ENCODE data around the gene ALKBH4.
"Not testable (repeated sequence)": the region's sequence is repeated elsewhere in the genome, so short reads cannot be mapped to it uniquely, and the experiment has no call there.

The ALKBH4 gene

DNA sequence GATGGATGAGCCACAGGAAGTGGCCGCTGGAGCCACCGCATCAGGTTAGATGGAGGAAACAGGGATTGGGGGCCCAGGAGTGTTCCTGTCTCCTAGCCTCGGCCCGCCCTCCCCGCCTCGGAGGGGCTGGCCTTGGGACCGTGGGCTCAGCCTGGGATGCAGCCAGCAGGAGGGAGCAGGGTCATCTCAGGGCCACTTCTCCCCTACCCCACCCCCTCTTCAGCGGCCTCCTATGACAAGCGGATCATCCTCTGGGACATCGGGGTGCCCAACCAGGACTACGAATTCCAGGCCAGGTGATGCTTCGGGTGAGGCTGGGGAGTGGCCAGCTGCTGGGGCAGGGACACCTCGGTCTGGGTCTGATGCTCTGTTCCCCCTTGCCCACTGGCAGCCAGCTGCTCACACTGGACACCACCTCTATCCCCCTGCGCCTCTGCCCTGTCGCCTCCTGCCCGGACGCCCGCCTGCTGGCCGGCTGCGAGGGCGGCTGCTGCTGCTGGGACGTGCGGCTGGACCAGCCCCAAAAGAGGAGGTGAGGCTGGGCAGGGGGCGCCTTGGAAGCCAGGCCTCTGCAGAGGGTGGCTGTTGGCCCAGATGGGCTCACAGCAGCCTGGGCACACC, 4.8 kb upstream of the ALKBH4 start:
- H3K9me3 Mint-ChIP-seq = no peaks in the 10 kb centered on the region
- DNase-seq = no peak
- H3K36me3 Mint-ChIP-seq (ENCODE audit: low read depth) = peaks cover 65% of the 10 kb centered on the region
- peaks cover 20% of the 10 kb centered on the region for H3K4me1 Mint-ChIP-seq (ENCODE audit: low read depth)
- no peak overlapping the region for H3K27ac Mint-ChIP-seq
- H3K4me3 Mint-ChIP-seq = no peak overlapping the region
- H3K27me3 Mint-ChIP-seq = no peaks in the 10 kb centered on the region

DNA sequence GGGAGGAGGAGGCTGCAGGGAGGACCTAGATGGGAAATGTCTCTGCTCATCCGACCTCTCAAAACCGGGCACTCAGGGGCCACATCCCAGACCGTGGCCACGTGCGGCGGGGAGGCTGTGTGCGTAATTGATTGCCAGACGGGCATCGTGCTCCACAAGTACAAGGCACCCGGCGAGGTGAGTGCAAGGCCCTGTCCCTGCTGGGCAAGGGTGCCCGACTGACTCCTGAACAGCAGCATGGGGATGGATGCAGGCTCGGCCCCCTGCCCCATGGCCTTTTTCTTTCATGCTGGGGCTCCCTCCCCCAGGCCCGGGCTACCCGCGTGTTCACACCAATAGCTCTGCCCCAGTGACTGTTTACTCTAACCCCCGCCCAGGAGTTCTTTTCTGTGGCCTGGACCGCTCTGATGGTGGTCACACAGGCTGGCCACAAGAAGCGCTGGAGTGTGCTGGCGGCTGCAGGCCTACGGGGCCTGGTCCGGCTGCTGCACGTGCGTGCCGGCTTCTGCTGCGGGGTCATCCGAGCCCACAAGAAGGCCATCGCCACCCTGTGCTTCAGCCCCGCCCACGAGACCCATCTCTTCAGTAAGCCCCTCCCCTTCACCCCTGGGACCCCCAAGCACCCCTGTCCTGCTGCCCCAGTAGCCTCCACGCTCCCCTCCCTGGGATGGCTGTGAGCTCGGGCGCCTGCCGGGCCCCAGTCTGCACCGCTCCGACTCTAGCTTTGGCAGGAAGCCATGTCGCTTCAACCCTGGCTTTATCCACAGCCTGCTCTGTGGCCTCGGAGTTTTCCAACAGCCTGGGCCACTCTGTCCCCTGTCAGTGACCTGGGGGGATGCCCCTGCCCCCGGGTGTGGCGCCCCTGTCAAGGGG, 4.1 kb upstream of the ALKBH4 start:
- Mint-ChIP-seq H3K4me3 (no peak overlapping the region), H3K36me3 (ENCODE audit: low read depth) (peaks cover 68% of the 10 kb centered on the region), H3K4me1 (ENCODE audit: low read depth) (peaks cover 25% of the 10 kb centered on the region), H3K27me3 (no peaks in the 10 kb centered on the region), H3K27ac (no peak overlapping the region), H3K9me3 (no peaks in the 10 kb centered on the region)
- peak; percentile 27 for DNase-seq

GRCh38 chr7:102467581-102468477, 3.2 kb upstream of the ALKBH4 start:
- H3K27ac Mint-ChIP-seq = no peak overlapping the region
- peaks cover 29% of the 10 kb centered on the region for H3K4me1 Mint-ChIP-seq (ENCODE audit: low read depth)
- H3K9me3 Mint-ChIP-seq = no peaks in the 10 kb centered on the region
- peak; percentile 27 for DNase-seq
- H3K27me3 Mint-ChIP-seq = no peaks in the 10 kb centered on the region
- no peak overlapping the region for H3K4me3 Mint-ChIP-seq
- peaks cover 60% of the 10 kb centered on the region for H3K36me3 Mint-ChIP-seq (ENCODE audit: low read depth)

GRCh38 chr7:102466097-102466496, 1.4 kb upstream of the ALKBH4 start:
- H3K36me3 Mint-ChIP-seq (ENCODE audit: low read depth) = peaks cover 57% of the 10 kb centered on the region
- DNase-seq = no peak
- peaks cover 36% of the 10 kb centered on the region for H3K4me1 Mint-ChIP-seq (ENCODE audit: low read depth)
- peak overlapping the region; percentile 55 for H3K27ac Mint-ChIP-seq
- no peaks in the 10 kb centered on the region for H3K27me3 Mint-ChIP-seq
- peak overlapping the region; percentile 96 for H3K4me3 Mint-ChIP-seq
- H3K9me3 Mint-ChIP-seq = no peaks in the 10 kb centered on the region

DNA sequence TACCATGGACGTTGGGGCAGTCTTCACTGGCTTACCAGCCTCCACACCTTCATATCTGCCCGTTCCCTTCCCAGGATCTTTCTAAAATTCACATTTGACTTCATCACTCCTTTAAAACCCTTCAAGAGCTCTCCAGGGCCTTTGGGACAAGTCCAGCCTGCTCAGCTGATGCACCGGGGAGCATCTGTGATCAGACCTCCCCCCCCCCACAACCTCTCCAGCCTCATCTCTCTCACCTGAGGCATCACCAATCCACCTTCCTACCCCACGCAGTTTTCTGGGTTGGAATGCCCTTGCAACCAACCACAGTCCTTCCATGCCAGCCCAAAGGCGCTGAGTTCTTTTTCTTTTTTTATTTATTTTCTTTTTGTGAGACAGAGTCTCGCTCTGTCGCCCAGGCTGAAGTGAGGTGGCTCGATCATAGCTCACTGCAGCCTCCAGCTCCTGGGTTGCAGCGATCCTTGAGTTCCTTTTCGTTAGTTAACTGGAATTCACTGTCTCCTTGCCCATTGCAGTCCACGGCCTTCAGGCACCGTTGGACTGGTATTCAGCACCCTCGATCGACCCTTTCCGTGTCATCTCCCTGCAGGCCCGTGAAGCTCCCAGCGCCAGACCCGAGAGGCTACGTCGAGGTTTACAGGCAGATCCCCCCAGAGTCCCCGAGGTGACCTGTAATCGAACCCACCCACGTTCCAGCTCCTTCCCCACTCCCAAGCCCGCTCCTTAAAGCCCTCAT, 654 bp downstream of the ALKBH4 start:
- H3K27ac Mint-ChIP-seq = peak overlapping the region; percentile 92
- DNase-seq = no peak
- no peaks in the 10 kb centered on the region for H3K9me3 Mint-ChIP-seq
- peaks cover 52% of the 10 kb centered on the region for H3K36me3 Mint-ChIP-seq (ENCODE audit: low read depth)
- no peaks in the 10 kb centered on the region for H3K27me3 Mint-ChIP-seq
- H3K4me3 Mint-ChIP-seq = peak overlapping the region; percentile 96
- H3K4me1 Mint-ChIP-seq (ENCODE audit: low read depth) = peaks cover 40% of the 10 kb centered on the region

DNA sequence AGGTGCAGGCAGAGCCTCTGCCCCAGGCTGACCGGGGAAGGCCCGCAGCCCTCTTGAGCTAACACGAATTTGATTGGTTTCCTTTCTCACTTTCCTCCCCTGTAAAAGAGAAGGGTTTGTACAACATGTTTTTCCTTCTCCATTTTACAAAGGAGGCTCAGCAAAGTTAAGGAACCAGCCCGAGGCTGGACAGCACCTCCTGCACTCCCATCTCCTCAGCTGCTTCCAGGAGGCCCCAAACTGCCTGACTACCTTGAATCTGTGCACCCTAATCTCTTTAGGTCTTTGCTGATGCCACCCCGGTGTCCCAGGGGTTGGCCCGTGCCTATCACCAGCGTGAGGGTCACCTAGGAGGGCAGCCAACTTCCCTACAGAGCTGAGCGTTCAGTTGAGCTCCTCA, 4.2 kb downstream of the ALKBH4 start:
- Mint-ChIP-seq H3K36me3 (ENCODE audit: low read depth) (peaks cover 59% of the 10 kb centered on the region), H3K27ac (peak overlapping the region; percentile 33), H3K9me3 (no peaks in the 10 kb centered on the region), H3K4me1 (ENCODE audit: low read depth) (peaks cover 20% of the 10 kb centered on the region), H3K4me3 (no peak overlapping the region), H3K27me3 (no peaks in the 10 kb centered on the region)
- DNase-seq = no peak

DNA sequence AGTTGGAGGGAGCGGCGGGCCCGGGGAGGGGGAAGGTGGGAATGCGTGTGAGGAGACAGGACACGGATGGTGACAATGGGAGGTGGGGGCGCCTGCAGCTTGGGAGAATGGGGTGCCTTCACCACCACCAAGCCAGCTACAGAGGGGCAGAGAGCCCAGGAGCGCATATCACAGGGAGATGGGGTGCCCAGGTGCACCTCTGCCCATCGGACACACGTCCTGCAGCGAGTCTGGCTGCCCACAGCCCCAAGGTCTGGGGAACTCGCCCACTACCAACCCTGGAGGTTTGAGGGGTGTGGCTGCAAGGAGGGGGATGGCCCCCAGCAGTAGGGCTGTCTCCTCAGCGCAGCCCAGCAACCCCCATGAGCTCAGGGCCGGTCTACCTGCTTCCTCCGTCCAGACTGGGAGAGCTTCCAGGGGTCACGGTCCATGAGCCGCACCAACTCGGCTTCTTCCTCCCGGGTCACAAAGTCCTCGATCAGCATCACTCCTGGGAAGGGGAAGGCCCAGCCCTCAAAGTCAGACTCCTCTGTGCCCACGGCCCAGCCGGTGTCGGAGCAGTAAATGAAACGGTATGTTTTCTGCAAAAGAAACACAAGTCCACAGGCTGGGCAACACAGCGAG, 5.3 kb downstream of the ALKBH4 start:
- Mint-ChIP-seq H3K27ac (peak overlapping the region; percentile 44), H3K27me3 (no peaks in the 10 kb centered on the region), H3K4me3 (no peak overlapping the region), H3K4me1 (ENCODE audit: low read depth) (peaks cover 19% of the 10 kb centered on the region), H3K36me3 (ENCODE audit: low read depth) (peaks cover 58% of the 10 kb centered on the region), H3K9me3 (no peaks in the 10 kb centered on the region)
- DNase-seq = no peak

DNA sequence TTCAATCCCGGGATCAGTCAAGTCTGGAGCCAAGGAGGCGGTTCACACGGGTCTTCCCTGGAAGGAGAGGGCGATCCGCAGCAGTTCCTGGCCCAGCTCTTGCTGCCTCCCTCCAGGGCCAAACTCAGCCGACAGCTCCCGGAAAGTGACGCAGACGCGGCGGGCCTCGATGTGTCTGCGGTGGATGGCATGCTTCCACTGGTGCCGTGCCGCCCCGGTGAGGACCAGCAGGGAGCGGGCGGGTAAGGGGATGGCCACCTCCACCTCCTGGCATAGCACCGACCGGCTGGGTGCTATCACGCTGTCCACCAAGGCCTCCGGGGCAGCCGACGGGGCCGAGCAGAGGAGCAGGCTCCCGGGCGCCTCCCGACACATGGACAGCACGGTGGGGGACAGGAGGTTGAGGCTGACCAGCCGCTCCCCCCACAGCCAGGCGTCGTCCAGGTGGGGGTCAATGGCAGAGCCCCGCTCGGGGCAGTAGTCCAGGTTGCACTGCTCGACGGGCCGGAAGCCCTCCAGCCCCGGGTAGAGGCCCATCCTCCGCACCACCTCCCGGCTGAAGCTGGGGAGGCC, 7.2 kb downstream of the ALKBH4 start:
- H3K9me3 Mint-ChIP-seq = no peaks in the 10 kb centered on the region
- H3K4me3 Mint-ChIP-seq = no peak overlapping the region
- H3K27ac Mint-ChIP-seq = no peak overlapping the region
- DNase-seq = no peak
- no peaks in the 10 kb centered on the region for H3K27me3 Mint-ChIP-seq
- peaks cover 6% of the 10 kb centered on the region for H3K4me1 Mint-ChIP-seq (ENCODE audit: low read depth)
- H3K36me3 Mint-ChIP-seq (ENCODE audit: low read depth) = peaks cover 48% of the 10 kb centered on the region

- peaks cover 3% of the 10 kb centered on the region for H3K4me1 Mint-ChIP-seq (ENCODE audit: low read depth)
- no peaks in the 10 kb centered on the region for H3K27me3 Mint-ChIP-seq
- no peak overlapping the region for H3K27ac Mint-ChIP-seq
- peaks cover 40% of the 10 kb centered on the region for H3K36me3 Mint-ChIP-seq (ENCODE audit: low read depth)
- H3K9me3 Mint-ChIP-seq = no peaks in the 10 kb centered on the region
- no peak overlapping the region for H3K4me3 Mint-ChIP-seq
- DNase-seq = no peak
Observed at GRCh38 chr7:102456327-102456726, 8.3 kb downstream of the ALKBH4 start.

DNA sequence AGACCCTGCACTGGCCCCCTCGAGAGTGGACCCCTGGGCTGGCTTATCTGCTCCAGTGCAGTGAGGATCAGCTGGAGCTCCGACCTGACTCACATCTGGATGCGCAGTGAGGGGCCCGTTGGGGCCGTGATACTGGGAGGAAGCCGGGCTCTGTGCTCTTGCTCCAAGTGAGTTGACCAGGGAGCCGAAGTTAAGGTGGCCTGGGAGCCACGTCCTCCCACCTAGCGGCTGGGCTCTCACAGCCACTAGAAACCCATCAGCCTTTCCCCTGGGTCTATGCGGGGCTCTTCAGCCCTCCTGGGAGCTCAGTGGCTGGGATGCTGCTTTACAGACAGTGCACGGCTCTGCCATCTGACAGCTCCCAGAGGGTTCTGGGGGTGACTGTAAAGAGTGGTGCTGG, 9.1 kb downstream of the ALKBH4 start:
- Mint-ChIP-seq H3K9me3 (no peaks in the 10 kb centered on the region), H3K4me3 (no peak overlapping the region), H3K36me3 (ENCODE audit: low read depth) (peaks cover 38% of the 10 kb centered on the region), H3K27me3 (no peaks in the 10 kb centered on the region), H3K4me1 (ENCODE audit: low read depth) (peaks cover under 1% of the 10 kb centered on the region), H3K27ac (no peak overlapping the region)
- DNase-seq = no peak

- H3K27ac Mint-ChIP-seq, H3K27me3 Mint-ChIP-seq: not testable (repeated sequence)
- peaks cover 36% of the 10 kb centered on the region for H3K36me3 Mint-ChIP-seq (ENCODE audit: low read depth)
Observed at GRCh38 chr7:102454932-102455331, 9.7 kb downstream of the ALKBH4 start.

GRCh38 chr7:102454468-102454867, 10.2 kb downstream of the ALKBH4 start:
- H3K27ac Mint-ChIP-seq = no peak overlapping the region
- H3K4me1 Mint-ChIP-seq (ENCODE audit: low read depth) = no peaks in the 10 kb centered on the region
- no peak overlapping the region for H3K4me3 Mint-ChIP-seq
- H3K27me3 Mint-ChIP-seq = no peaks in the 10 kb centered on the region
- peaks cover 34% of the 10 kb centered on the region for H3K36me3 Mint-ChIP-seq (ENCODE audit: low read depth)
- DNase-seq = no peak
- no peaks in the 10 kb centered on the region for H3K9me3 Mint-ChIP-seq

More at GRCh38 chr7:102454932-102455331, 9.7 kb downstream of the ALKBH4 start:
- H3K4me3 Mint-ChIP-seq; H3K9me3 Mint-ChIP-seq; DNase-seq; H3K4me1 Mint-ChIP-seq (ENCODE audit: low read depth): not testable (repeated sequence)

DNA sequence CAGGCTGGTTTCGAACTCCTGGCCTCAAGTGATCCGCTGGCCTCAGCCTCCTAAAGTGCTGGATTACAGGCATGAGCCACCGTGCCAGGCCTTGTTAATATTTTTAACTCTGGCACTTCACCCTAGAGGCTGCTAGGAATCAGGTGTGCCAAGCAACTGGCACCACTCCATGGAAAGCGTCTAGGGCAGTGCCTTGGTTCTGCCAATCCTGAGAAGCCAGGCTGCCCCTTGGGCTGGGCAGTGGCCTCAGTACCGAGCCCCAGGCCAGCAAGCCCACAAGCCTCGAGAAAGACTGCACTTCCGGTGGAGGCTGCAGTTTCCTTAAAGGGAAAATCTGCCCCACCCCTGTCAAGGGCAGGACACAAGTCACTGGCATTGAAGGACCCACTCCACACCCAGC, 11.3 kb downstream of the ALKBH4 start:
- peaks cover 27% of the 10 kb centered on the region for H3K36me3 Mint-ChIP-seq (ENCODE audit: low read depth)
- no peaks in the 10 kb centered on the region for H3K27me3 Mint-ChIP-seq
- H3K27ac Mint-ChIP-seq = no peak overlapping the region
- no peak for DNase-seq
- no peaks in the 10 kb centered on the region for H3K9me3 Mint-ChIP-seq
- H3K4me1 Mint-ChIP-seq (ENCODE audit: low read depth) = no peaks in the 10 kb centered on the region
- no peak overlapping the region for H3K4me3 Mint-ChIP-seq

Measured in activated T-cell treated with anti-CD3 and anti-CD28 coated beads, Interleukin-2, amount 50 U/mL, for 24 hours (primary cell).